ENCODE measurements around the gene FXYD1.

Gene FXYD1

GRCh38 chr19:35156673-35157014, 18.0 kb downstream of the FXYD1 start:
- DNase-seq (ENCODE audit: low read depth) = no peak
- H3K4me3 ChIP-seq (ENCODE audit: control insufficient read depth, low read depth, low read length) = no peak overlapping the region
- TF ChIP-seq, protein P1, sequence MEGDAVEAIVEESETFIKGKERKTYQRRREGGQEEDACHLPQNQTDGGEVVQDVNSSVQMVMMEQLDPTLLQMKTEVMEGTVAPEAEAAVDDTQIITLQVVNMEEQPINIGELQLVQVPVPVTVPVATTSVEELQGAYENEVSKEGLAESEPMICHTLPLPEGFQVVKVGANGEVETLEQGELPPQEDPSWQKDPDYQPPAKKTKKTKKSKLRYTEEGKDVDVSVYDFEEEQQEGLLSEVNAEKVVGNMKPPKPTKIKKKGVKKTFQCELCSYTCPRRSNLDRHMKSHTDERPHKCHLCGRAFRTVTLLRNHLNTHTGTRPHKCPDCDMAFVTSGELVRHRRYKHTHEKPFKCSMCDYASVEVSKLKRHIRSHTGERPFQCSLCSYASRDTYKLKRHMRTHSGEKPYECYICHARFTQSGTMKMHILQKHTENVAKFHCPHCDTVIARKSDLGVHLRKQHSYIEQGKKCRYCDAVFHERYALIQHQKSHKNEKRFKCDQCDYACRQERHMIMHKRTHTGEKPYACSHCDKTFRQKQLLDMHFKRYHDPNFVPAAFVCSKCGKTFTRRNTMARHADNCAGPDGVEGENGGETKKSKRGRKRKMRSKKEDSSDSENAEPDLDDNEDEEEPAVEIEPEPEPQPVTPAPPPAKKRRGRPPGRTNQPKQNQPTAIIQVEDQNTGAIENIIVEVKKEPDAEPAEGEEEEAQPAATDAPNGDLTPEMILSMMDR (IDR thresholded peaks at IDR 0.05; ENCODE audit: control insufficient read depth, insufficient read depth, low read depth, low read length, missing control alignments) = no peak

DNA sequence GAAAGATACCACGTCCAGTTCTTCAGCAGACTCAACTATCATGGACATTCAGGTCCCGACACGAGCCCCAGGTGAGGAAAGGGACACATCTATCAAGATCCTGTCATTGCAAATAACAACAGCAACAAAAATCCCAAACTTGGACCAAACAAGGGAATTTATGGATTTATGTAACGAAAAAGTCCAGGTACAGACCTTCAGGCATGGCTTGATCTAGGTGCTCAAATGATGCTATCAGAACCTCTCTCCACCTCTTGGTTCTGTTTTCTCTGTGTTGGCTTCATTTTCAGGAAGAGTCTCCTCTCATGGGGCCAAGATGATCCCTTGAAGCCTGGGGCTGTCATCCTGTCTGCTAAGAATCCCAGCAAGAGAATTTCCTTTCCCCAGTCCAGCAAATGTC, 18.8 kb downstream of the FXYD1 start:
- TF ChIP-seq, protein P1 (IDR thresholded peaks at IDR 0.05; ENCODE audit: control insufficient read depth, insufficient read depth, low read depth, low read length, missing control alignments) = no peak
- no peak for DNase-seq (ENCODE audit: low read depth)
- no peak overlapping the region for H3K4me3 ChIP-seq (ENCODE audit: control insufficient read depth, low read depth, low read length)

- TF ChIP-seq, protein P1 (IDR thresholded peaks at IDR 0.05; ENCODE audit: control insufficient read depth, insufficient read depth, low read depth, low read length, missing control alignments) = no peak
- H3K4me3 ChIP-seq (ENCODE audit: control insufficient read depth, low read depth, low read length) = no peak overlapping the region
- DNase-seq (ENCODE audit: low read depth) = no peak
Measured at GRCh38 chr19:35159606-35160005, 21.0 kb downstream of the FXYD1 start.

GRCh38 chr19:35160629-35161433, 22.2 kb downstream of the FXYD1 start:
- DNase-seq (ENCODE audit: low read depth) = no peak
- H3K4me3 ChIP-seq (ENCODE audit: control insufficient read depth, low read depth, low read length) = no peak overlapping the region
- TF ChIP-seq, protein P1 (IDR thresholded peaks at IDR 0.05; ENCODE audit: control insufficient read depth, insufficient read depth, low read depth, low read length, missing control alignments) = no peak

DNA sequence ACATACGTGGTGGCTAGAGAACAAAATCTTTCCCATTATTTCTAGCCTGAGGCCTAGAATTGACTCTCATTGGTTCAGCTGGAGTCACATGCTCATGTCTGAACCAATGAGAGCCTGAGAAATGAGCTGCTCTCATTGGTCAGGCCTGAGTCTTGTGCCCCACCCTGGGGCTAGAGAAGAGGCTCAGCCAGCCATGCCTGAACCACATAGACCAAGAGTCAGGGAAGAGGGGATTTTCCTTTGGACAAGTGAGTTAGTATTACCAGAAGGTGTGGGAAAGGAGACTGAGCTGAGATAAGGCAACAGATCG, 22.8 kb downstream of the FXYD1 start:
- H3K4me3 ChIP-seq (ENCODE audit: control insufficient read depth, low read depth, low read length) = no peak overlapping the region
- no peak for DNase-seq (ENCODE audit: low read depth)
- TF ChIP-seq, protein P1 (IDR thresholded peaks at IDR 0.05; ENCODE audit: control insufficient read depth, insufficient read depth, low read depth, low read length, missing control alignments) = no peak

DNA sequence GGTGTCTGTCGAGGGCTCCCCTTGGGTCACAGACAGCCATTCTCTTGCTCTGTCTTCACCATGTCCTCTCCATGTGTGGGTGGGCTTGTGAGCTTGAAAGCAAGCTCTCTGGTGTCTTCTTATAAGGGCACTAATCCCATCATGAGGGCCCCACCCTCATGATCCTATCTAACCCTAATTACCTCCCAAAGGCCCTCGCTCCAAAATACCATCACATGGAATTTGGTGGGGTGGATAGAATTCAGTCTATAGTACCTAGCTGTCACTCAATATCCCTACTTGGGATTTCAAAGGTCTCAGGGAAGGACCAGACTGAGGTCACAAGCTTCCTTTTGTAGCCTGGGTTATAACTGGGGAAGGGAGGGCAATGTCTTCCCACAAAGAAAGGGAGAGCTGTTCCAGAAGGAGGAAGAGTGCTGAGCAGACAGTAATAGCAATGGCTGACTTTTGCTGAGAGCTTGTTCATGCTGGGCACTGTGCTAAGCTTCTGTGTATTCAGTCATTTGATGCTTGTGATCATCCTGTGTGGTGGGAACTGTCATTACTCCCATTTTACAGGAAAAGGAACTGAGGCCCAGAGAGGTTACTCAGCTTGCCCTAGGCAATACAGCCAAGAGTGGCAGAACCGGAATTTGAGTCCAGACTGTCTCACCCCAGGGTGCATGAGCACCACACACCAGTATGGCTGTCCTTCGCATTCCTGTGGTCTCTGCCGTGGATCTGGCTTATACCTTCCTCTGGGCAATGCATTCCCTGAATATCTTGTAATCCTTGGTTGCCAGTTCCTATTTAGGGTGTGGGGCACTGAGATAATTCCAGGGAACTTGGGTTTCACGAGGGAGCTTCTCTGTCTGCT, 24.1 kb downstream of the FXYD1 start:
- no peak for DNase-seq (ENCODE audit: low read depth)
- no peak overlapping the region for H3K4me3 ChIP-seq (ENCODE audit: control insufficient read depth, low read depth, low read length)
- TF ChIP-seq, protein P1 (IDR thresholded peaks at IDR 0.05; ENCODE audit: control insufficient read depth, insufficient read depth, low read depth, low read length, missing control alignments) = no peak

All from AG09309 (cell line).